UCSD-AML1 (cell line): ENCODE measurements around the gene TM2D3.

ENCODE experiments used
- DNase-seq: peaks from one replicate; lab custom pipeline; 2025; ENCODE audit not compliant: unreplicated experiment; lab: John Stamatoyannopoulos, UW

Gene TM2D3

GRCh38 chr15:101652098-101652785, at the start of gene TM2D3:
TM2D3 (minus strand) TSS chr15:101652381; CDS start chr15:101652361, 20 bp downstream.
- peak; percentile 96 for DNase-seq

GRCh38 chr15:101698314-101698713, 46.1 kb upstream of the TM2D3 start:
- no peak for DNase-seq

GRCh38 chr15:101697488-101697887, 45.3 kb upstream of the TM2D3 start:
- no peak for DNase-seq

- DNase-seq = no peak
These were observed 44.6 kb upstream of the TM2D3 start for GRCh38 chr15:101696829-101697228.

- no peak for DNase-seq
These were observed 42.1 kb upstream of the TM2D3 start for GRCh38 chr15:101694261-101694660.

GRCh38 chr15:101692801-101693598, 40.8 kb upstream of the TM2D3 start:
- no peak for DNase-seq

- no peak for DNase-seq
These were observed 37.7 kb upstream of the TM2D3 start for GRCh38 chr15:101689901-101690300.

- no peak for DNase-seq
These were observed 34.5 kb upstream of the TM2D3 start for GRCh38 chr15:101686718-101687117.

- no peak for DNase-seq
These were observed 32.7 kb upstream of the TM2D3 start for GRCh38 chr15:101684877-101685276.

GRCh38 chr15:101684384-101684783, 32.2 kb upstream of the TM2D3 start:
- DNase-seq = no peak

GRCh38 chr15:101679806-101680205, 27.6 kb upstream of the TM2D3 start:
- no peak for DNase-seq

- no peak for DNase-seq
These were observed 24.7 kb upstream of the TM2D3 start for GRCh38 chr15:101676921-101677329.

GRCh38 chr15:101675796-101676582, 23.8 kb upstream of the TM2D3 start:
- DNase-seq = no peak

GRCh38 chr15:101675015-101675414, 22.8 kb upstream of the TM2D3 start:
- DNase-seq = no peak

GRCh38 chr15:101672298-101672697, 20.1 kb upstream of the TM2D3 start:
- DNase-seq = no peak

- DNase-seq = no peak
These were observed 17.6 kb upstream of the TM2D3 start for GRCh38 chr15:101669744-101670143.

GRCh38 chr15:101667881-101668280, 15.7 kb upstream of the TM2D3 start:
- no peak for DNase-seq

GRCh38 chr15:101664303-101664913, 12.2 kb upstream of the TM2D3 start:
- no peak for DNase-seq

- no peak for DNase-seq
These were observed 10.0 kb upstream of the TM2D3 start for GRCh38 chr15:101662203-101662602.

- no peak for DNase-seq
These were observed 7.8 kb upstream of the TM2D3 start for GRCh38 chr15:101660005-101660404.
